OCI-M2 (cell line): Measurements from ENCODE around the gene GABRD.

Experiments used
- DNase-seq: peaks from one replicate; lab custom pipeline; 2025; ENCODE audit not compliant: unreplicated experiment; lab: John Stamatoyannopoulos, UW

Gene GABRD

DNA sequence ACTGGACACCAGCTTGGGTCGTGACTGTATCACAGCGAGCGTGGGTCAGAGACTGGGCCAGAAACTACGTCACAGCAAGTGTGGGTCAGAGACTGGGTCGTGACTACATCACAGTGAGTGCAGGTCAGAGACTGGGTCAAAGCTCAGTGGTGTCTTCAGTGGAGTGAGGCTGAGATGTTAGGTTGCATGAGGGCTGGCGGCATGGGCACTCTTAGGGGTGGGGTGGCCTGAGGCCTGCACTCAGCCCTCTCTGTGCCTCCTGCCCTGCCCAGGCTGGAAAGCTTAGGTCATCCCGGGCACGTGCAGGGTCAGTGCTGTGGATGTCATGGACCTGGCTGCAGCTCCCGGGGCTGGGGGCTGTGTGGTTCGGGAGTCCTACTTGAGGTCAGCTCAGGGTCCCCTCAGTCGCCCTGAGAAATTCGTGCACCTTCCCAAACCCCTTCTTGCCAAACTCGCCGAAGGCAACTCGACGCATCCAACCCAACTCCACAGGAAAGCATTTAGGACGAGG is 34.5 kb upstream of the GABRD start:
- no peak for DNase-seq

DNA sequence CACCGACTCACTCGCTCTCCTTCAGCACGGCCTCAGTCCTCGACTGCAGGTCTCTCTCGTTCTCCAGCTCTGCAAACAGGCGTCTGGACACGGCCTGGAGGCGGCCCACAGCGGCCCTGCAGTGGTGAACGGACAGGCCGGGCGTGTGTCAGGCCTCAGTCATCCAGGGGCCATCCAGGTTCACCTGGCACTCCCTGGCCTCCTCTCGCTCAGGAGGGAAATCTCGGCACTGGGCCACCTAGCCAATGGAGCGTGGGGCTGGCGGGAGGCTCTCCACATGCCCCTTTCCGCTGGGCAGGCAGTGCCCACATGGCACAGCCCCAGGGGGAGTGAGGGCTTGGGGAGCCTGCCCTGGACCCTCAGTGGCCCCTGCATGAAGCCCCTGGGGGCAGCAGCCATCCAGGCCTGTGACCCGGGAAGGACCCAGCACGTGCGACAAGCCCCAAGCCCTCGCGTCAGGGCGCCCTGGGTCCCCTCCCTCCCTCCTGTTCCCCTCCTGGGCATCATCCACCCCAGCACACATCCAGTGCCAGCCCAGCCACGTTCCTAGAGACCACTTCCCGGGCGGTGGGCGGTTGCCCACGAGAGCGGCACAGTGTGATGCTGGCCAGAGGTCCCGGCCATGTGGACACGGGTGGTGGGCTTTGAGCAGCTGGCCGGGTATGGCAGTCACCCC is 33.6 kb upstream of the GABRD start:
- DNase-seq: no peak

DNA sequence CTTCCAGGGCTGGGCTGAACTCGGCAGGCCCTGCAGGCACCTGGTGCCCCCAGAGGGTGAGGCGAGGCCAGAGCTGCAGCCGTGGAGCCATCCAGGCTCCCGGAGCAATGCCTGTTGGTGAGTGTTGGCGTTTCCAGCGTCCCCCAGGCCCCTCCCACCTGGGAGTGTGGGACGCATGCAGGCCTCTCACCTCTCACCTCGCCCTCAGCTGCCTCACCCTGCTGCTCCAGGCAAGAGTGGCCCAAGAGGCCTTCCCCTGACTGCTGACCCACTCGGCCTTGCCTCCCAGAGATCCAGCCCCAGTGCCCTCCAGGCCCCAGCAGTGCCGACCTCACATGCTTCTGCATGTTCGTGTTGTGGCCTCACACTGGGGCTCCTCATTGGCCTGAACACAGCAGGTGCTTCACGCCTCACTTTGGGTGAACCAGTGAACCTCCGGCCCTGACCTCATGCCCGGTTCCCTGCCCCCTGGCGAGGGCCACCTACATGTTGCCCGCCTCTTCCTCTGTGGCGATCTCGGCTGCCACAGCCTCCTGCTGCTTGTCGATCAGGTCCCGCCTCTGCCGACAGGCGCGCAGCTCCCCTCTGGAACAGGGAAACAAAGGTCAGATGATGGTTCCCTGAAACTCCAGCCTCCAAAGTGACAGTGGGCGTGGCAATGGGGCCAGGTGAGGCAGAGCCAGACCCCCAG is 32.5 kb upstream of the GABRD start:
- DNase-seq: no peak

DNA sequence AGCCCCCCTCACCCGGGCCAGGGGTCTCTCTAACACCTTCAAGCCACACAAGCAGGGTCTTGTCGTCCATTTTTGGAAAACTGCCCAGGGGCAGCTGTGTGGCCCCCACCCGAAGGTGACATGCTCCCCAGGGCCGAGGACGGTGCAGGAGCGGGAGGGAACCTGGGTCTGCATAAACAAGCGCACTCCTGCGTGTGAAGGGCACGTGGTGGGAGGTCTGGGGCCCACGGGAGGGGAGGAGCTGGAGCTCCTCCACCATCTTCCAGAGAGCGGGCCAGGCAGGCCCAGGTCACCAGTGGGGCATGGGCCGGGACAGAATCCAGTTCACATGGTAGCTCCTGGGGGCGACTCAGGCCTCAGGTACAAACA is 32.0 kb upstream of the GABRD start:
- DNase-seq: no peak

DNA sequence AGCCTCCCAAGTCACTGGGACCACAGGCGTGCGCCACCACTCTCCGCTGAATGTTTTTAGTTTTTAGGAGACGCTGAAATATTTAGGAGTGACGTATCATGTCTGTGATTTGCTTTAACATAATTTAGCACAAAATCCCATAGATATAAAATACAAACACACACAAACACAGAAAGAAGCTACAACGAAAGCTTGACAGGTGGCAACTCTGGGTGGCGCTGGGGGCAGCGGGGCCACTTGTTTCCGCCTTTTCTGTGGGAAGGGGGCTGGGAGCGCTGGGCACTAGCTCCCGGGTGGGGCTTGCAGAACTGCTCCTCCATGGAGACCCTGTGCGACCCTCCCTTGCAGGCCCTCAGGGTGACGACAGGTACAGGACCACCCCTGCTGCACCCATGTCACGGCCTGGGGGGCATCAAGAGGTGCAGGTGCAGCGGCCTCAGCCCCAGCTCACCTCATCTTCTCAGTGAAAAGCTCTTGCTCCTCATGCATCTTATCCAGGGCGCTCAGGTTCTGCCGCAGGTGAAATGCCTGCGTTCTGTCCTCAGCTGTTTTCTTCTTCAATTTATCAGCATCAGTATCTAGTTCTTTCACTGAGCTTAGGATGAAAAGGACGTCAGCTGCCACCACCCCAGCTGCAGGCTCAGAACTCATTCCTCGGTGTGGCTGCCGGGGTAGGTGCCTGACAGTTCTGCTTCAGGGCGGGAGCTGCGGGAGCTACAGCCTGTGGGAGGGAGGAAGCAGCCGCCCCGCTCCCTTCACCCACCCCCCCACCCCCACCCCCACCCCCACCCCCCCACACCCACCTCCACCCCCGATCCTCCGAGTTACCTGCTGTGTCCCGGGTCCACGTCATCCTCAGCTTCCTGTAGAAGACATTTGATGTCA is 30.8 kb upstream of the GABRD start:
- DNase-seq: no peak

DNA sequence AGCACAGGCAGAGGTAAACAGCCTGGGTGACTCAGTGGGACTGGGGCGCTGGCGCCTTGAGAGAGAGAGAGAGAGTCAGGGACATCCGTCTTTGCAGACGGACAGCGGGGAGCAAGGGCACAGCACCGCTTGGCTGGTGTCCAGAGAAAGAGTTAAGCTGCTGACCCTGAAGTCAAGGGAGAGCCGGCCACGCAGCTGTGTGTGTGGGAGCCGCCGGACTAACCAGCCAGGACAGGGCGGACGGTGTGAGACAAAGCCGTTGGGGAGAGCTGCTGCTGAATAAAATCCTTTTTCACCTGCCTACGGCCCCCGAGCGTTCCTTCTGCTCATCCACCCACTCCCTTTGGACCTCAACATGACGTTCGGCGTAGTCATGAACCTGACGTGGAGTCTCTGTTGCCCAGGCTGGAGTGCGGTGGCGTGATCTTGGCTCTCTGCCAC is 30.0 kb upstream of the GABRD start:
- DNase-seq: no peak

DNA sequence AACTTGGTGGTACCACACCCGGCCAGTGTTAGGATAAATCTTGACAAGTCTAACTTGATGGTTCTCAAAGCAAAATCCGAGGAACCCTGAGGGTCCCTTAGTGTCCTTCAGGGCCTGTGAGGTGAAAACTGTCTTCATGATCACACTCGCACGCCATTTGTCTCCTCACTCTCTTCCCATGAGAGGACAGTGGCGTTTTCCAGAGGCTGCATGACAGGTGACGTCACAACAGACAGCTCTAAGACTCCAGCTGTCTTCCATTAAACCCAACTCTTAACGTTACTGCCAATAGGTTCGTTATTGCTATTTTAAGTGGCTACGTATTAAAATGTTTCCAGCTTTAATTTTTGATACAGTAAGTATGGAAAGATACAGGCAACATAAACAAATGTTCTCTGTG is 29.4 kb upstream of the GABRD start:
- no peak for DNase-seq

DNA sequence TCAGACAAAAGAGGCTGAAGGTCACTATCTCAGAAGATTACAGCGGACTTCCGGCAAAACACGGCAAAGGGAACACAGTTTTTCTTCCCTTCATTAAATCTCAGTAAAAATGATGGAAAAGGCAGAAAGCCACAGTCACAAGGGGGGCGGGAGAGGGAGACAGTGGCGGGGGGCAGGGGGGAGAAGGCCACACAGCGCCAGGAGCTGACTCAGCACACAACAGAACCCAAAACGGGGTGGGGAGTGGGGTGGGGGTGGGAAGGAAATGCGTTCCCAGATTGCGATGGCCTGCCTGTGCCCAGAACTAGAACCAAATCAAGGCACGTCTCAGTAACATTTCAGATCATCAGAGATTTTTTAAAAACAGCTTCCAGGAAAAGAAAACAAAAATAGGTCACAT is 28.9 kb upstream of the GABRD start:
- no peak for DNase-seq

DNA sequence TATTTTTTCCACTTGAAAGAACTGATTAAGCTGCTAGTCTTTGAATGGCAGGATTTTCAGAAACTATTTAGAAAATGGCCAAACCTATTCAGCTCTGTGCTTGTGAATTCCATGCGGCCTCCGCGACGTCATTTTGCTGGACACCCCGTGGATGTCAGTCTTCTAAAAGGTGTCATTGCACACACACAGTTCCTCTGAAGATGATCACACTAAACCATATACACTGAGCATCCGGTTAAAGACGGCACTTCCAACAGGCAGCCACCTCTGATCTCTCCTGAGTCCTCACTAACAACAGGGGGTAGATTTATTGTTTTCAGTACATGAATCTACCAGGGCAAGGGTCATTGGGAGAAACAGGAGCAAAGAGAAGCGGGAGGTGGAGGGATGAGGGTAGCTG is 24.6 kb upstream of the GABRD start:
- no peak for DNase-seq

DNA sequence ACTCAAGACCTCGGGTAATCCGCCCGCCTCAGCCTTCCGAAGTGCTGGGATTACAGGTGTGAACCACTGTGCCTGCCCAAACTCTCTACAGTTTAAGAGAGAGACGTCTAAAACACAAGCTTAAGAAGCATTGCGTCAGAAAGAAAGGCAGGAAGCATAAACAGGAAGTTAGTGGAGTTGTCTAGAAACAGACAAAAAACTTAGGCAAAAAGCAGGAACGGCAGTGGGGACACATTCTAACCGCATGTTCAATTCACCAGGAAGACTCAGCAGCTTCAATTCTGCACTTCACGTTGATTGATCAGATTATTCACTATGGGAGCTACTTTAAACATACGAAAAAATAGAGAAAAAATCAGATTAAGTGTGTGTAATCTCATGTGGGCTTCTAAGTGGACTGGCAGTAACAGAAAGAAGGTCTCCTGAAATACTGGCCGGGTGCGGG is 22.9 kb upstream of the GABRD start:
- no peak for DNase-seq

DNA sequence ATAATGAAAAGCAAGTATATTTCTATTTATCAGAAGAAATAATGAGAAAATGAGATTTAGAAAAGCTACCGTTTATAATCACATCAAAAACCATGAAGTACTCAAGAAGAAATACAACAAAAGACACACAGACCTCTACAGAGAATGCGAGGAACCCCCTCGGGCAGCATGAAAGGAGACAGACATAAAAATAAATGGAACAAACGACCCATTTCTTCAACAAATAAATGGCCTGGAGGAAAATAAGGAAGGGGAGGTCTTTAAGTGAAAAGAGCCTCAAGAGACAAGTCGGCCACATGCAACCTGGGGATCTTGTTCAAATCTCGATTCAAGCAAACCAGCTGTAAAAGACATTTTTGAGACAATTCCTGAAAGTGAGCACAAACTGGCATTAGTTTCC is 21.6 kb upstream of the GABRD start:
- DNase-seq: no peak

DNA sequence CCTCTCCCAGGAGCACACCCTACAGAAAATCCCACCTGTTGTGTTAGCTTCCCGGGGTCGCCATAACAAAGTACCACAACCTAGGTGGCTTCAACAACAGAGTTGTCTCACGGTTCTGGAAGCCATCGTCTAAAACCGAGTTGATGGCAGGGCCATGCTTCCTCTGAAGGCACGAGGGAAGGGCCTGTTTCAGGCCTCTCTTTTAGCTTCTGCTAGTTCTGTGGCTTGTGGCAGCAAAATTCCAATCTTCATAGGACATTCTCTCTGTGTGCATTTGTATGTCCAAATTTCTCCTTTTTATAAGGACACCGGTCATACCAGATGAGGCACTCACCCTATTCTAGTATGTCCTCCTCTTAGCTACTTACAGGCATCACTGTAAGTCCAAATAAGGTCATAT is 18.7 kb upstream of the GABRD start:
- DNase-seq: no peak

DNA sequence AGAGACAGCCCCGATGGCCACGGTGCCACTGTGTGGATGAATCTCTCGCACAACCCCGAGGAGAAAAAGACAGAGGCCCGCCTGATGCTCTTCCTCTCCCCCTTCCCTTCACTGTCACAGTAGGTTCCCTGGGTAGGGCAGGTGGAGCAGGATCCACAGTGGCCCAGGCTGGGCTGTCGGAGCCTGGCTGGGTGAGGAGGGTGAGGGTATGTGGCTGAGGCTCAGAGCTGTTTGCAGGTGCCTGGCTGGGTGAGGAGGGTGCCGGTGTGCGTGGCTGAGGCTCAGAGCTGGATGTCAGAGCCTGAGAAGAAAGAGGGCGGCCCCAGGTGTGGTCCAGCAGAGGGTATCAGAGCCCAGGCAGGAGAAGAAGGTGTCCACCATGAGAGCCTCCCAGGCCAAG is 18.3 kb upstream of the GABRD start:
- no peak for DNase-seq

DNA sequence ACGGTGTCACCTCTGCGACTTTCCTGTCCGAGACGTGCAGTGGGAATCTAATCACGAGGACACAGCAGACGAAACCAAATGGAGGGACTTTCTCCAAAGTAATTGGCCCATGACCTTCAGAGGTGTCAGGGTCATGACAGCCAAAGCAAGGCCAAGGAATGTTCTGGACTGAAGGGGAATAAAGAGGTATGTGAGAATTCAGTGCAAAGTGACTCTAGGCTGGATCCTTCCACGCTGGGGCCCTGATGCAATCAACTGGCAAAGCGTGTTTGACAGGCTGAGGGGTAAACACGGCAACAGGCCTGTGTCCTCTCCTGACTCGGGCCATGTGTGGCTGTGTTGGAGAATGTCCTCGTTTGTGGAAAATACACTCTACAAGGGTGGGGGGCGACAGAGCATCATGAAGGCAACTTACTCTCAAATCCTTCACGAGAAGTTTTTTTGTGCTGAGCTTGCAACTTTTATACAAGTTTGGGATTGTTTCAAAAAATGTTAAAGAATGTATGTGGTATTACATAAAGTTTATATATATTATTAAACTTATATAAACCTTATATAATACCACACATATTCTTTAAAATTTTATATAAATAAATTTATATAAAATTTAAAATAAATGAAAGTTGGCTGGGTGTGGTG is 17.3 kb upstream of the GABRD start:
- no peak for DNase-seq

DNA sequence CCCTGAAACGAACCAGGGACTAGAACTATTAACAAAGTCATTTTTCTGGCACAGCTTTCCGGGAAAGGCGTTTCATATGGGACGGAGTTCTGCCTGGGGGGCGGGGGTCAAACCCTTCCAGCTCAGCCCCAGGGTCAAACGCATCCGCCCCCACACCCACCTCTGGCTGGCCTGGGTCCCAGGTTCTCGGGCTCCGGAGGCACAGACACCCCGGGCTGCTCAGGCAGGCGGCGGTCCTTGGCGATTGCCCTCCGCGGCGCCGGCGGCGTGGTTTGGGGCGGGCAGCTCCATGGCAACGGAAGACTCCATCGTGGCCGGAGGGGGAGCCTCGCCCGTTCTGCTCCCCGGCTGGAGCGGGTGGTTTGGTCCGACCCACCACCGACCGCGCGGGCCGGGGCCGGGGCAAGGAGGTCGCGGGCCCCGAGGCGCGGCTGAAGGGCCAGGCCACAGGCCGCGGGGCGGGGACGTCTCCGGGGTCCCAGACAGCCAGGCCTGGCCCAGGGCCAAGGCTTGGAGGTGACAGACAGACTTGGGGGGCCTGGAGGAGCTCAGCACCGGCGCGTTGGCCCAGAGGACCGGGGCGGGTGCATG is 15.5 kb upstream of the GABRD start, which contains the start of gene CFAP74:
Gene CFAP74, minus strand, starts transcription at position 246 of the 591 bp plus-strand sequence. CDS start 12,830 bp downstream, outside the sequence.
- no peak for DNase-seq

DNA sequence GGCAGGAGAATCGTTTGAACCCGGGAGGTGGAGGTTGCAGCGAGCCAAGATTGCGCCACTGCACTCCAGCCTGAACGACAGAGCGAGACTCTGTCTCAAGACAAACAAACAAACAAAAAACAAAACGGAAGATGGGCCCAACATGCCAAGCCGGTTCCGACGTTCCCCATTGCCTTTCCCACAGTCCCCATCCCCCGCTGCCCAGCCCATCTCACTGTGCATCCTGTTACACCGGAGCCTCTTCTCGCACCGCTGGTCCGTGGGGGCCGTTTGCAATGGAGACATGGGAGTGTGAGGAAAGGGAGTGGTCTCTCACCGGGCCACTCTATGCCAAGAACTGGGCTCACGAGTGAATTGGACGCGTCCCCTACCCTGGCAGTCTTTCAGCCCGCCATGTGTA is 14.3 kb upstream of the GABRD start:
- no peak for DNase-seq

DNA sequence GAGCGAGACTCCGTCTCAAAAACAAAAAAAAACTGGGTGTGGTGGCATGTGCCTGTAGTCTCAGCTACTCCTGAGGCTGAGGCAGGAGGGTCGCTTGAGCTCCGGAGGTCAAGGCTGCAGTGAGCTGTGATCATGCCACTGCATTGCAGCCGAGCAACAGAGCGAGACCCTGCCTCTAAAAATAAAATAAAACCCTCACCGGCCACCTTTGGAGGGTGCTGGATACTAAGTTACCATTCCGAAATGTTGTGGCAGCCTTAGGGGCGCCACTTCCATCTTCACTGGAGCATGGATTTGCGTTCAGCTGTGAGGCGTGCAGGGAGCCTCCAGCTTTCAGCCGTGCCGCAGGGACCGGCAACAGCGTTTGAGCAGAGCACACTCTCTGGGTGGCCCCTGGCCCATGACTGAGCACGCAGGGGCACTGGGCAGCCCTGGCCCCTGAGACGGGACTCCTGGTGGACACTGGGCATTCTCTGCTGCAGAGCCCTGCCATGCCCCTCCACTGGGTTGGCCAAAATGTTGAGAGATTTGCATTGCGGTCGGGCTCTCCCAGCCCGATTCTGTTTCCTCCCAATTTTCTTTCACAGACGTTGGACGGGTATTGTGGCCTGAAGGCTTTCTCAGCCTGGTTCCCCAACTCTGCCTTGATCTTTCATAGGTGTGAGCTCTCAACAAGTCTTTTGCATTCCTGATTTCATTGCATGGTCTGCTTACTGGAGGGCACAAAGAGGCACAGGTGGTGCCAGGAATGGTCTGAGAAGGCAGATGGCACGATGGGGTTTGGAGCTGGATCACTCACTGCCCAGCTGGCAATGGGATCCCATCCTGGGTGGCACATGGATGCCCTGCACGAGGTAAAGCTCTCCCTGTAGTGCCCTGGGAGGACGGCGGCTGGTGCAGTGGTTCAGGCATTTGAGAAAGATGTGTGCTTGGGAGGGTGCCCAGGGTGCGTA is 9.8 kb upstream of the GABRD start:
- no peak for DNase-seq

DNA sequence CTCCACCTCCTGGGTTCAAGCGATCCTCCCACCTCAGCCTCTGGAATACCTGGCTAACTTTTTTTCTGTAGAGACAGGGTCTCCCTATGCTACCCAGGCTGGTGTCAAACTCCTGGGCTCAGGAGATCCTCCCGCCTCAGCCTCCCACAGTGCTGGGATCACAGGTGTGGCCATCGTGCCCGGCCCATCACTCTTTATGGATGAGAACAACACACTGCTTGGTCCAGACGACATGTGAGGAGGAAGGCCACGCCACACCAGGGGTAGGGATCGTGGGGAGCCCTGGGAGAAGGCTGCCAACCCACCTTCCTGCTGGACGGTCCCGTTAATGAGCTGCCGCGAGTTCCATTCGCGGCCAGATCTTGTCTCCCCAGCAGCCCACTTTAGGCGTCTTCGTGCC is 5.0 kb upstream of the GABRD start:
- DNase-seq: no peak
